DMS53 treated with DMSO at 0.1 percent for 48 hours (cell line): ENCODE results near the gene BTBD18.

ENCODE experiments used
- DNase-seq: peaks from one replicate; lab custom pipeline; 2025; ENCODE audit not compliant: unreplicated experiment; lab: John Stamatoyannopoulos, UW

The BTBD18 gene

GRCh38 chr11:57751676-57752253 is at the start of gene BTBD18:
Gene BTBD18 (minus strand): TSS chr11:57751819. CDS start chr11:57751188, 631 bp downstream.
- peak; percentile 10 for DNase-seq

DNA sequence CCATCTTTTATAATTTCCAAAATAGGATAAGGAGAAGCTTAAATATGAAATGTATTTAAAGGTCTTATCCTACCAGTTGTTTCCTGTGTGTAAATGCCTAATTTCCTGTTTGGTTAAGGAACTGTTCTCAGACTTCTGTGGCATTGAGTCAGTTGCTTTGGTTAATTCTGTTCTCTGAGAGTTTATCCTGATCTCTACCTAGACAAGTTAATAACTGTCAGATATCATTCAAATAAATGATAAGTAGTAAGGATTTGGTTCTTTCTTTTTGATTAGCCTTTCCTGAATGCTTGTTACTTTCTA is 49.5 kb upstream of the BTBD18 start:
- no peak for DNase-seq

DNA sequence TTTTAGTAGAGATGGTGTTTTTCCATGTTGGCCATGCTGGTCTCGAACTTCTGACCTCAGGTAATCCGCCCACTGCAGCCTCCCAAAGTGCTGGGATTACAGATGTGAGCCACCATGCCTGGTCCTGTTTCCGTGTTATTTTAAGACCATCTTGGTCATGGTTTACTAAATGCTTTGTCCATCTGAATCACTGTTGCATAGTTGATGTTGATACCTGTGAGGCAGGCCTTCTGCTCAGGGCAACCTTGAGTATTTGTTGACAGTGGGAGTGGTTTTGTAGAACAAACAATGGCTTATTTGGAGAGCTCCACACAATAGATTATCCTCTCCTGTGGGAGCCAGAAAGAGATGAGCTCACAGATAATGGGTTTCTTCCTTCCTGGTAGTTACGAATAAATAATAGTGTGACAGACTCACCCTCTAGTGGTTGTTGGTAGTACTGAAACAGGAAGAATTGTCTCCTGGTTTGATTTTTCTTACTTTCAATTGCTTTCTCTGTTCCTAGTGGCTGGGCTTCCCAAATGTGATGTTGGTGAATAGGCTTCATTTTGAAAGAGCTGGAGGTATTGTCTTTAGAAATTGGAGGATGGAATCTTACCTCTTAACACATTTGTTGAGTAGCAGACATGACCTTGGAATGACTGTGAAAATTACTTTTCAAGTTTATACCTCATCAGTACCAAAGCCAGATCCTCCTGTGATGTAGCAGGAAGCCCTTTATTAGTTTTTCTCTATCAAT is 49.0 kb upstream of the BTBD18 start:
- peak; percentile 83 for DNase-seq

DNA sequence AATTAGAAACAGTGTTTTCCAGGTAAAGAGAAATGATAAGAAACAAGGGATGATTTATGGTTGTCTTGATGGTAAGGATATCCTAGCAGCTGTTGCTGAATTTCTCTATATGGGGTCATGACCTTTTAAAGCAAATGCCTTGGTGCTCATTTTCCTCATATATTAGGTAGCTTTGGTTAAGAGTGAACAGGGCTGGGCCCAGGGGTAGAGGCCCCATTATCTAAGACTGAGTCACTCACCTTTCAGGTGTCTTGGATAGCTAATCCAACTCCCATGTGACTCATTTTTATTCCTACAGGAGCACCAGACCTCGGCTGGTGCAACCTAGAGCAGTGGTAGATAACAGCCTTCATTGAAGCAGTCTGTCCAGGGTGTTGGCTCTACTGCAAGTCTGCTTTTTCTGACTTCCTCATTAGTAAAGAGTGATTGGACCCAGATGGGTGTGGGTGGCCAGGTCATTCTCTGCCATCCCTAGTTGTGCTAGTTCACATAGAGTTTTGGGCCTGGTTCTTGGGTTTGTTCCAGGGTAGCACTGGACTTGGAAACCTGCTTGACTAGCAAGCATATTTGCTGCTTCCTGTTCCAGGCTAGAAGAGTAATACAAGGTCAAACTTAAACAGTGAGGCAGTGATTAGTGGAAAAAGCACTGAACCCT is 47.4 kb upstream of the BTBD18 start:
- DNase-seq, result peak; percentile 40

DNA sequence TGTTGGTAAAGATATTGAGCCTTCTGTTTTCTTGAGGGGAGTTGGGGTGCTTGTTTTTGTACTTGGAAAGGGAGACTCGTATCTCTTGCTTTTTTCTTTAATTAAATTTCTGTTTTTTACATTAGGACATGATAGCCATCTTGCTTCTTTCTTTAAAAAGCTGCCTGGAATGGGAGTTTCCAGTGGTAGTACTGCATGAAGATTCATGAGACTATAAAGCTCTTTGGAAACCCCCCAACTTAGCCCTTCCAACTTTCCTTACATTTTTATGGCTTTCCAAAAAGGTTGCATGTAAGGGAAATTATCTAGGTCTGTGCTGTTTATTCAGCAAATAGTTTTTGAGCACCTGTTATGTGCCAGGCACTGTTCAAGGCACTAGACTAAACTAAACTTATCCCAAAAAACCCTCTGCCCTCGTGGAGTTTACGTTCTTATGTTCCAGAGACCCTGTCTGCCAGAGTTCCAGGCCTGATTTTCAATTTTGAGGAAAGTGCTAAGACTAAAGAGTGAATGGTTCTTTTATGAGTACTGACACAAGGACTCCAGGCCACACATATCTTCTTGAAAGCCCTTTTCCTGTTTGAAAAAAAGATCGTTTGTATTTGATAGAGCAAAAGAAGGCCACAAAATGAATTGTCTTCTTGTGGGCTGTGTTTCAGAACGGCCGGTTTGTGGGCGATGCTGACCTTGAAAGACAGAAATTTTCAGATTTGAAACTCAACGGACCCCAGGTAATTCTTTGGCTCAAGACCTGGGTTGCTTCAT is 41.9 kb upstream of the BTBD18 start:
- DNase-seq, result no peak

DNA sequence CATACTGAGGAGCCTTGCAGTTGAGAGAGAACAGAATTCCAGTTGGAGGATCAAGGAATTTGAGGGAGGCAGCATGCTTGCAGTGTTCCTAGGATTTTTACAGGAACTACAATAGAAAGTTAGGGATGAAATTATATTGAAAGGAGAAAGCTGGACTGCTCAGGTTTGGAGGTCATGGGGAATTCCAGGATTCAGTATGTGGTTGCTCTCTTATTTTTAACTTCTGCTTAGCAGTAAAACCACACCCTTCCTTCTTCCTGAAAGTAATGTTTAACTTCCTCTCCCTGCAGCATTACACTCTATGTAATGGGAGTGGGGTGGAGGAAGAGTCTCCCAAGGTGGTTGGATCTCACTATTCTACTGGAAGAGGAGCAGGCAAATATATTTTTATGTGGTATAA is 41.3 kb upstream of the BTBD18 start:
- no peak for DNase-seq

GRCh38 chr11:57792060-57792541 is 40.5 kb upstream of the BTBD18 start:
- no peak for DNase-seq

DNA sequence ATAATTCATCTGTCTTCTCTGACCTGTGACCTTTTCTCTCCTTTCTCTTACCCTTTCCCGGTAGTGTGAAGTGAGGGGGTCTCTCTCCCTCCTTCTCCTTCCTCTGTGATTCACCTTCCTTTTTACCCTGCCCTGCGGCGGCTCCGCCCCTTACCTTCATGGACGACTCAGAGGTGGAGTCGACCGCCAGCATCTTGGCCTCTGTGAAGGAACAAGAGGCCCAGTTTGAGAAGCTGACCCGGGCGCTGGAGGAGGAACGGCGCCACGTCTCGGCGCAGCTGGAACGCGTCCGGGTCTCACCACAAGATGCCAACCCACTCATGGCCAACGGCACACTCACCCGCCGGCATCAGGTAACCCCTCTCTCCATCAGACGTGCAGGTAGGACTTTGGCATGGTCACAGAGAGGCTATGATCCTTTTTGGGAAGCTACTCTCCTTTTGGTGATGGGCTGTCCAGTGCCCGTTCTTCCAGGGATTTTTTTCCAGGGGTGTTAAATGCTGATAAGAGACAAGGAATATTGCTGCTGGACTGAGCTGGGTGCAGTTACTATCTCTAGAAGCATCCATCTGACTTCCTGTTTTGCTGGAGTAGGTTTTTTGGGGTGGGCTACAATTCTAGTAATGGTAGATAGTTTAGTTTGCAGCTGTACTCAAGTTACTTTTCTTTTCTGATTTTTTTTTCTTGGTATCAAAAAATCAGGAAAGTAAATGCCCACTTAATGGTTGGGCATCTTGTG is 39.9 kb upstream of the BTBD18 start:
- DNase-seq, result no peak

DNA sequence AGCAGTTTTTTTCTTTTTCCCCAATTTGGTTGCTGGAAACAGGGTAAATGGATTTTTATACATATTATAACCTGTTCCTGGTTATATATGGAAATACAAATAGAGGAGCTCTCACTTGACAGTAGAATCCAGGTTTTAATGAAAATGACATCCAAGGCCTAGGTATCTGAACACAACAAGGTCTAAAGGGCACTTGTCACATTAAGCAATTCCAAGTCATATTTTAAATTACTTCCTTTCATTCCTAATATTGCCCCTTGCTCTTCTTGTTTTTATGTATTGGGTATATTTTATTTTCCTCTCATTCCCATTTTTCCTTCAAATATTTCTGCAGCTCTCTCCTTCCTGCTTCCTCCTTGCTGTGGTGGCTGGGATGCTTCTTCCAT is 37.1 kb upstream of the BTBD18 start:
- no peak for DNase-seq

DNA sequence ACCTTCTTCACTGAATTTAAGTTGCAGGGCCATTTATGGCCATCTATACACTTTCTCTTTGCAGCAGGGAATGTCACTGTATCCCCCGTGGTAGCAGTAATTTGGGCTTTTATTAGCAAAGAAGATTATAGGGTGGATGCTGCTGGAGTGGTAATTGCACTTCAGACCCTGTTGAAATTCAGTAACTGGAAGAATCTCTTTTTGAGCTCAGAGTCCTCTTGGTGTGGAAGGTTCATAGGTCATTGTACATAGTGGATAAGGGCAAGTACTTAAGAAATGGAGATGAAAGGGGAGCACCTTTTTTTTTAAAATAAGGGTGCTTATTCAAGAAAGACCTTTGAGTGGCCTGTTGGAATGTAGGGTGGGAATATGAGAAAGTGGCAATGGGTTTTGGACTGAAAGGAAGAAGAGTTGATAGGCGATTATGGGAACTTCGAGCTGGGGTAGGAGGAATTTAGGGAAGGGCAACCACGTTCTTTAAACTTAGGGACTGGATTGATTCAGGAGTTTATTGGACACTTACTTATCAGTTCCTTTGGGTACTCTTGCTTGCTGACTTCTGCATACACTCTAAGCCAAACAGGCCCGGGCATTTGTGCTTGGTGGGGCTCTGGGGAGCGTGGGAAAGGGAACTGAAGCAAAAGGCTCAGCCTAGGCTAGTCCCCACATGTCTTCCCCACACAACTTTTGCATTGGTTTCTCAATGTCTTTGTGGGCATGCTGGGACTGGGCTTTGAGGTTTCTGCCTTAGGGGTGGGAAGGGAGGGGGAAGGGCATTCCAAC is 36.5 kb upstream of the BTBD18 start:
- DNase-seq, result no peak

DNA sequence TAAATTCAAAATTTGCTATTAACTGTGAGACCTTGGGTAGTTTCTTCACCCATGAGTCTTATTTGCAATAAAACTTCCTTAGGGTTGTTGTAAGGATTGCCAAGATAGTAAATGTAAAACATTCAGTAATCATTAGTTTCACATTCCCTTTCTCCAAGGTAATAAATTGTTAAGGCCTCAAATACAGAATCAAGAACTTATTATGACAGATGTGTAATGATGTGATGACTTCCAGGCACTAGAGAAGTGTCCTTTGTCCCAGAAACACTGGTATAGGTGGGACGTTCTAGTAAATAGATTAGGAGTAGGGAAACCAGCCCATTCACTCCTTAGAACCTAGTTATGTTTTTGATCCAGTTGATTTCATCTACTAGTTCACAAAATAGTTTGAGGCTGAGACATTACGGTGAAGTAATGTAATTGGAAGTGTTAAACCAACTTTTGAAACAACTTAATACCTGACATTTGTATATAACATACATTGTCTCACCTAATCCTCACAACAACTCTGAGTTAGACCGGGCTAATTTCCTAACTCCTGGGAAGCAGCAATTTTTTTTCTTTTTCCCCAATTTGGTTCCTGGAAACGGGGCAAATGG is 35.5 kb upstream of the BTBD18 start:
- no peak for DNase-seq

DNA sequence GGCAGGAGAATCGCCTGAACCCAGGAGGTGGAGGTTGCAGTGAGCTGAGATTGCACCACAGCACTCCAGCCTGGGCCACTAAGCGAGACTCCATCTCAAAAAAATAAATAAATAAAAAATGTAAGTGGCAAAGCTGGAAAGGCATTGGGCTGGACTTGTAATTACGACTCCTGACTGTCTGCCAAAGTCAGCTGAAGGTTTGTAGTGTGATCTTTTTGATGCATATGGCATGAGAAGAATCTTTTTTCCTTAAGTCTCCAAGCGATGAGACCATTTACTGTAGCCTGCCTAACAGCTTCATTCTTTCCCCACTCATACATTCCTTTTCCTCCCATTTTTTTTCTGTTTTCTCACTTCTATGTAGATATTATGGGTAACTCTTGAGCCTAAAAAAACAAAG is 34.8 kb upstream of the BTBD18 start:
- no peak for DNase-seq

DNA sequence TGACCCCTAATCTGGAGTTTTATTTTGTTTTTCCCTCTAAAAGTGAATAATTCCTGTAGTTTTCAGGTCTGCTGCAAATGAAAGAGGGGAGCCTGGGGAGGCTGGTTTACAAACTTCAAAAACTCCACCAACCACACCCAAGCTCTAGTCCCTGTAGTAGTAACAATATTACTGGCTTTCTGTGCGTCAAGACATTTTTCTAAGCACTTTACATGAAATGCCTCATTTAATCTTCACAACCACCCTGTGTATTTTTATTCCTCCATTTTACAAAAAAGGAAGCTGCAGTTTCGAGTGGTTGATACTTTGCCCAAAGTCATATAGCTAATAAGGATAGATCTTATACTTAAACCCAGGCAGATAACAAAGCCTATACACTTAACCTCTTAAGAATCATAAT is 33.5 kb upstream of the BTBD18 start:
- DNase-seq, result no peak

GRCh38 chr11:57781529-57781943 is 29.9 kb upstream of the BTBD18 start:
- DNase-seq, result peak; percentile 58

DNA sequence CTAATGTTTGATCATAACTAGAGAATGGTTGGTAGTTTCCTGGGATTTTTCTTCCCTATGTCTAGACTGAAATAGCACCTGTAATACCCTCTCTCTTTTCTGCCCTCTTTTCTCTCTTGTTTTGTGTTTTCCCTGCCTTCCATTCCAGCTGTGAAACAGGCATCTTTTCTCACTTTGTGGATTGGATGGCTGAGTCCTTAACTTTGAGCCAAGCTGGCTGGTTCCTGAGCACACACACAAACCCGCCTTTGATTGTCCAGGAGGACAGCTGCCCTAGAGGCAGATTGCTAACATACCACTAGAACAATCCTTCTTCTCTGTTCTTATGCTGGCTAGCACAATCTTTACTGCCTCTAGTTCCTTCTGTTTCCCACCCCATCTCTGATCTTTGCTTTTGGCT is 27.7 kb upstream of the BTBD18 start:
- DNase-seq, result no peak

GRCh38 chr11:57778318-57779037 is 26.9 kb upstream of the BTBD18 start:
- DNase-seq, result no peak

- DNase-seq, result no peak
Observed at GRCh38 chr11:57777969-57778317, 26.3 kb upstream of the BTBD18 start.

DNA sequence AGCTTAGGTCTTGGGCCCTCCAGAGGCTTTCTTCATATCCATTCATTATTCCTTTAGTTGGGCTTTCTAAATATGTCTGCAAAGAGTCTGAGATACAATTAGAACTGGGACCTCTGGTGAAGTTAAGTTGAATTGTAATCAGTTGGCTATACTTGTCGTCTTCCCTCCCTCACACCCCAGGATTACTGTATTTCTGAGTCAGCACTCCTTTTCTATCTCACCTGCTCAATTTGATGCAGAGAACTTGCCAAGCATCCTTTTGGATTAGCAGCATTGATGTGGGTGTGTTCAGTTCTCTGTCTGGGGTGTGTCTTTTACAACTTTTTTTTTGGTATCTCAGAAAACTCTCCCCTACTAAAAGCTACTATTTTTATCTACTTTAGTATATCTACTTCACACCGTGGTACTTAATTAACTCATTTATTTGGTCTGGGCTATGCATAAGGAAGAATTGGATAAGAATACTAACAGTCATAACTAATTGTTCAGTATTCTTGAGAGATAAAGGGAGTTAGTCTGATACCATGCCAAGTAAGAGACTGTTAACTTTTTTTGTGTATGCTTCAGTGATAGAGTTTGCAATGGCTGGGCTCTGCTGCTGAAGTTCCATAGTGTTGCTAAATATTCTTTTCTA is 25.1 kb upstream of the BTBD18 start:
- DNase-seq, result no peak

GRCh38 chr11:57776031-57776521 is 24.5 kb upstream of the BTBD18 start:
- no peak for DNase-seq
